K562 (cell line): ENCODE data around the gene COL5A3. TPM values are rescaled to one million over a fixed set of nuclear protein-coding genes. Genes with fewer than 3 reads are reported as not detected.

Experiments used
- BCOR ChIP-seq: fragments of 450-650 bp; IDR thresholded peaks from 2 replicates; pipeline ENCODE4 v1.6.1; 2016
- BHLHE40 ChIP-seq: IDR thresholded peaks from 2 replicates; pipeline ENCODE4 v1.6.1; 2011; ENCODE audit warnings: low read length, improper control_type of control experiment
- DACH1 ChIP-seq: fragments of 450-650 bp; IDR thresholded peaks from 2 replicates; pipeline ENCODE4 v1.6.1; 2018; ENCODE audit not compliant: partially characterized antibody
- GABPA ChIP-seq: fragments of 200-800 bp; sonication (Bioruptor generic); conservative IDR thresholded peaks from 2 replicates; pipeline ENCODE4 v1.6.1; 2016; ENCODE audit warnings: low read depth, missing genetic modification characterization, missing compliant biosample characterization
- HOMEZ ChIP-seq: fragments of 250-450 bp; sonication (Bioruptor Pico); IDR thresholded peaks from 2 replicates; pipeline ENCODE4 v1.4.0; 2020; ENCODE audit warnings: mild to moderate bottlenecking, moderate library complexity
- KAT8 ChIP-seq: fragments of 450-650 bp; IDR thresholded peaks from 2 replicates; pipeline ENCODE4 v1.6.1; 2016; ENCODE audit warnings: low read depth, mild to moderate bottlenecking
- MTA3 ChIP-seq: fragments of 450-650 bp; formaldehyde crosslinking; IDR thresholded peaks from 2 replicates; pipeline ENCODE4 v1.6.1; 2017; ENCODE audit warnings: mild to moderate bottlenecking, borderline replicate concordance
- MYNN ChIP-seq, 2 experiments: sonication (generic); formaldehyde crosslinking in 1 of 2; IDR thresholded peaks; 2 replicates each; pipeline versions ENCODE4 v1.5.0 to v1.6.1; 2016 to 2020; ENCODE audit warnings: antibody characterized with exemption in 1 of 2, missing genetic modification reagents in 1 of 2
- NFE2 ChIP-seq: IDR thresholded peaks from 2 replicates; pipeline ENCODE4 v1.6.1; 2014; ENCODE audit warnings: antibody characterized with exemption, low read depth
- NUFIP1 ChIP-seq: fragments of 450-650 bp; IDR thresholded peaks from 2 replicates; pipeline ENCODE4 v1.6.1; 2018; ENCODE audit not compliant: partially characterized antibody
- RCOR1 ChIP-seq, 2 experiments: IDR thresholded peaks; 2 replicates each; pipeline ENCODE4 v1.6.1; 2012; ENCODE audit warnings: low read depth in 2 of 2, low read length in 2 of 2, borderline replicate concordance in 1 of 2, improper control_type of control experiment in 1 of 2
- SAP30 ChIP-seq: fragments of 200-600 bp; sonication (generic); IDR thresholded peaks from 2 replicates; pipeline ENCODE4 v1.6.1; 2012; ENCODE audit warnings: borderline replicate concordance, low read depth, mild to moderate bottlenecking, moderate library complexity, low read length, control low read depth, inconsistent platforms; ENCODE audit not compliant: insufficient read depth, poor library complexity, severe bottlenecking
- THRB ChIP-seq: fragments of 450-650 bp; formaldehyde crosslinking; conservative IDR thresholded peaks from 2 replicates; pipeline ENCODE4 v1.4.0; 2022; ENCODE audit warnings: mild to moderate bottlenecking, missing genetic modification characterization
- XRCC3 ChIP-seq: fragments of 450-650 bp; IDR thresholded peaks from 2 replicates; pipeline ENCODE4 v1.6.1; 2017; ENCODE audit warnings: mild to moderate bottlenecking, moderate library complexity
- ZC3H11A ChIP-seq: IDR thresholded peaks from 2 replicates; pipeline ENCODE4 v1.6.1; 2012; ENCODE audit warnings: low read depth, low read length, improper control_type of control experiment
- ZNF436 ChIP-seq: fragments of 250-450, 450-650 bp; sonication (Bioruptor Pico); formaldehyde crosslinking; IDR thresholded peaks from 2 replicates; pipeline ENCODE4 v1.7.0; 2020; ENCODE audit warnings: mild to moderate bottlenecking
- polyA plus RNA-seq, 8 experiments: library from polyadenylated mRNA; depleted of rRNA in 4 of 8; stranded (reverse) in 5 of 8; unstranded in 3 of 8; fragments of >200 nt; fragmentation: Nextera tagmentation in 2 of 8; fragmentation: Illumina TruSeq in 1 of 8; extraction: Ambion mirVana in 2 of 8; extraction: Trizol in 1 of 8; gene quantifications; 2 replicates each; pipeline versions ENCODE4 v1.2.1 to v1.2.3, GENCODE V29; 2011 to 2014; ENCODE audit warnings: inconsistent platforms in 1 of 8, missing spikeins in 1 of 8
- total RNA-seq, 7 experiments: library from RNA; depleted of rRNA in 6 of 7; stranded (reverse); fragments of >200 nt in 6 of 7; fragmentation: Illumina TruSeq in 2 of 7; extraction: Trizol in 2 of 7; gene quantifications; 2 replicates each; pipeline versions ENCODE4 v1.2.1 to v1.2.3, GENCODE V29; 2011 to 2021; ENCODE audit warnings: low replicate concordance in 1 of 7

COL5A3 gene
- total and polyA plus RNA-seq, 9 of the 15 experiments (the other 6 are each of a cell fraction or from before 2014, with no cell fraction given), result 0.01 to 0.02 TPM; not detected in 7

GRCh38 chr19:9914315-9915207 lies 95.7 kb downstream of the COL5A3 start (continued):
- TF ChIP-seq BCOR, result peak; percentile 99
- TF ChIP-seq XRCC3, result no peak
- no peak for TF ChIP-seq ZNF436 (CRISPR knock-in tag)
- peak in 1 of 2 experiments; percentile 69; a peak in 2 of 4 replicates for TF ChIP-seq RCOR1 (IDR thresholded peaks at IDR 0.05; ENCODE audit: borderline replicate concordance in 1 of 2, low read depth in 2 of 2, low read length in 2 of 2)
- peak; percentile 54 for TF ChIP-seq SAP30
- TF ChIP-seq GABPA (tag), result no peak; the same call in 1 of the 2 replicates
- TF ChIP-seq DACH1, result no peak
- peak; percentile 38; the same call in 1 of the 2 replicates for TF ChIP-seq THRB
- TF ChIP-seq HOMEZ (CRISPR knock-in tag), result no peak
- peak; percentile 95 for TF ChIP-seq MTA3
- peak; percentile 51; the same call in 1 of the 2 replicates for TF ChIP-seq MYNN (IDR thresholded peaks at IDR 0.05)
- no peak for TF ChIP-seq MYNN (CRISPR knock-in tag; IDR thresholded peaks at IDR 0.05)
- TF ChIP-seq ZC3H11A, result 0 out of 2 replicates have a peak, but pooled peaks have one; percentile 66
- peak; percentile 92 for TF ChIP-seq NFE2
- no peak for TF ChIP-seq KAT8
- TF ChIP-seq NUFIP1, result no peak
- TF ChIP-seq BHLHE40, result no peak
